ENCODE results near the gene PRPH. TPM values are rescaled to one million over a fixed set of nuclear protein-coding genes. Genes with fewer than 3 reads are reported as not detected.

PRPH gene
- total and polyA plus RNA-seq, 9 of the 15 experiments (the other 6 are each of a cell fraction or from before 2014, with no cell fraction given), result 0.27 to 1.9 (median 1.3) TPM; not detected in 1

GRCh38 chr12:49341777-49342065 lies 46.8 kb downstream of the PRPH start (continued):
- TF ChIP-seq HMBOX1 (IDR thresholded peaks at IDR 0.05), result no peak

DNA sequence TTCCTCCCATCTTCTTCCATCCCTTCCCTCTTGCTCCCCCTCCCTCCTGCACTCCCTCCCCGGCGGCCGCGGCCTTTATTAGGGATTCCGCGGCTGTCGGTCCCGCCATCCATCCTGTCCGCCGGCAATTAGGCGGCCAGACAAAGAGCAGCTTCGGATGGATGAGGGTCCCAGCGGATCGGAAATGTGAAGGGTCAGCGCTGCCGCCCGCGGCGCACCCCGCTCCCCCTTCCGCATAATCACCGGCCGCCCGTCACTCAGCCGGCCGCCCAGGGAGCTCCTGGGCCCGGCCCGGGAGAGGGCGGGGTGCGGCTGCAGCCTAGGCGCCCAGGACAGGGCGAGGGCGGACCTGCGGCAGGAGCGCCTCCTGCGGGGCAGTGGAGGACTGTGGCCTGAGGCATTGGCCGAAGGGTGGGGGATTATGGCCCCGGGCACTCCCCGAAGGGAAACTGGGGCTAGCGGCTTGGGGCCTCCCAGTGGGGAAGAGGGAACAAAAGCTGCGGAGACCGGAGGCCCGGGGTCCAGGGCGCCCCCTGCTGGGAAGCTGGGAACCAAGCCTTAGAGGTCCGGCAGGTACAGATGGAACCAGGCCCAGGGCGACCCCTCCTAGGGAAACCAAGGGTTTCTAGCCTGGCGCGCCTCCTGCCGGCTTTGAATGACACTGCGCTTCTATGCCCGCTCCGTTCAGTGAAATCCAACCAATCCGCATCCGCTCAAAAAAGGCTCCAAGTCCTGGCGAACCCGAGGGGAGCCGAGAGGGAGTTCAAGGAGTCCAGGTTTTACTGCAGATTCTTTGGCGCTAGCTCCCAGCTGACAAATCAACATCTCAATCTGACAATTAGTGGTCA lies 47.3 kb downstream of the PRPH start:
- Histone ChIP-seq H3K4me3 (peak overlapping the region; percentile 41), H3K9me1 (ENCODE audit: control insufficient read depth, insufficient read depth, low read length) (no peaks in the 10 kb centered on the region), H4K20me1 (replicated peaks; ENCODE audit: control insufficient read depth, insufficient read depth, low read length) (peaks cover 4% of the 10 kb centered on the region; the same call in 1 of the 2 replicates), H3K79me2 (ENCODE audit: control insufficient read depth, insufficient read depth, low read length) (no peaks in the 10 kb centered on the region), H2AFZ (ENCODE audit: low read depth, low read length) (peak overlapping the region; percentile 61), H3K27ac (ENCODE audit: extremely low read depth, low read depth, low read length) (no peak overlapping the region), H3K36me3 (ENCODE audit: control insufficient read depth, insufficient read depth, low read length) (no peaks in the 10 kb centered on the region), H3K9me3 (replicated peaks; ENCODE audit: control insufficient read depth, insufficient read depth, low read depth, low read length) (no peaks in the 10 kb centered on the region), H3K27me3 (ENCODE audit: control insufficient read depth in 2 of 2, insufficient read depth in 2 of 2, low read length in 2 of 2) (peaks cover 24 to 26% of the 10 kb centered on the region in 2 experiments; a peak in 4 of 5 replicates), H3K9ac (ENCODE audit: insufficient read depth in 1 of 2, low read depth in 2 of 2, low read length in 2 of 2) (peak overlapping the region; percentile 27 to 75; a peak in 3 of 4 replicates), H3K4me2 (ENCODE audit: insufficient read depth, low read length) (peak overlapping the region; percentile 75), H3K4me1 (replicated peaks in 1 of 2; ENCODE audit: control insufficient read depth in 2 of 2, insufficient read depth in 2 of 2, low read length in 2 of 2) (peaks cover 31 to 62% of the 10 kb centered on the region in 2 experiments)
- CTCF ChIA-PET (ENCODE audit: low intra/inter-chr PET ratio), result interaction anchor here (0.5 to 2.9 kb wide), 11 partner anchors 8 to 364 kb away, joined by 3 to 49 read pairs (median 6); no protein-coding TSS in a partner anchor
- POLR2A ChIA-PET, result interaction anchor here (0.6 to 3.1 kb wide), 13 partner anchors 11 to 986 kb away, joined by 3 to 27 read pairs (median 4); partner anchors contain the start of genes SPATS2, TROAP and TUBA1C
- intact Hi-C loops (cut with micrococcal nuclease), result loop anchor here (1.0 to 10.0 kb wide), 4 partner anchors 11 to 367 kb away; partner anchors contain the start of genes KMT2D, RHEBL1, WNT1 and WNT10B
- DNase-seq (ENCODE audit: extremely low read depth in 1 of 4, low spot score in 3 of 4), result peak; percentile 94 to 96 (median 94)
- 4% methylated on average over 49 of the region's 58 CpGs for WGBS (ENCODE audit: insufficient coverage, low coverage, missing lambda C conversion rate)
- BruUV-seq (replicated peaks), result no TSS peak
- peak; percentile 87 for ATAC-seq
- in situ Hi-C loops (cut with MboI), result no loop called here
- FAIRE-seq, result peak; percentile 93
- TF ChIP-seq, protein P1, sequence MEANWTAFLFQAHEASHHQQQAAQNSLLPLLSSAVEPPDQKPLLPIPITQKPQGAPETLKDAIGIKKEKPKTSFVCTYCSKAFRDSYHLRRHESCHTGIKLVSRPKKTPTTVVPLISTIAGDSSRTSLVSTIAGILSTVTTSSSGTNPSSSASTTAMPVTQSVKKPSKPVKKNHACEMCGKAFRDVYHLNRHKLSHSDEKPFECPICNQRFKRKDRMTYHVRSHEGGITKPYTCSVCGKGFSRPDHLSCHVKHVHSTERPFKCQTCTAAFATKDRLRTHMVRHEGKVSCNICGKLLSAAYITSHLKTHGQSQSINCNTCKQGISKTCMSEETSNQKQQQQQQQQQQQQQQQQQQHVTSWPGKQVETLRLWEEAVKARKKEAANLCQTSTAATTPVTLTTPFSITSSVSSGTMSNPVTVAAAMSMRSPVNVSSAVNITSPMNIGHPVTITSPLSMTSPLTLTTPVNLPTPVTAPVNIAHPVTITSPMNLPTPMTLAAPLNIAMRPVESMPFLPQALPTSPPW (CRISPR knock-in tag; IDR thresholded peaks at IDR 0.05), result peak; percentile 71
- TF ChIP-seq, protein P2, sequence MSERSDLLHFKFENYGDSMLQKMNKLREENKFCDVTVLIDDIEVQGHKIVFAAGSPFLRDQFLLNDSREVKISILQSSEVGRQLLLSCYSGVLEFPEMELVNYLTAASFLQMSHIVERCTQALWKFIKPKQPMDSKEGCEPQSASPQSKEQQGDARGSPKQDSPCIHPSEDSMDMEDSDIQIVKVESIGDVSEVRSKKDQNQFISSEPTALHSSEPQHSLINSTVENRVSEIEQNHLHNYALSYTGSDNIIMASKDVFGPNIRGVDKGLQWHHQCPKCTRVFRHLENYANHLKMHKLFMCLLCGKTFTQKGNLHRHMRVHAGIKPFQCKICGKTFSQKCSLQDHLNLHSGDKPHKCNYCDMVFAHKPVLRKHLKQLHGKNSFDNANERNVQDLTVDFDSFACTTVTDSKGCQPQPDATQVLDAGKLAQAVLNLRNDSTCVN (CRISPR knock-in tag; IDR thresholded peaks at IDR 0.05), result no peak
- TF ChIP-seq ARNT (IDR thresholded peaks at IDR 0.05) (no peak), MBD1 (CRISPR knock-in tag; IDR thresholded peaks at IDR 0.05) (no peak), BDP1 (IDR thresholded peaks at IDR 0.05; ENCODE audit: insufficient read depth, insufficient read length) (no peak), ARID2 (IDR thresholded peaks at IDR 0.05) (no peak), MITF (IDR thresholded peaks at IDR 0.05) (no peak)
- TF ChIP-seq, protein P3, sequence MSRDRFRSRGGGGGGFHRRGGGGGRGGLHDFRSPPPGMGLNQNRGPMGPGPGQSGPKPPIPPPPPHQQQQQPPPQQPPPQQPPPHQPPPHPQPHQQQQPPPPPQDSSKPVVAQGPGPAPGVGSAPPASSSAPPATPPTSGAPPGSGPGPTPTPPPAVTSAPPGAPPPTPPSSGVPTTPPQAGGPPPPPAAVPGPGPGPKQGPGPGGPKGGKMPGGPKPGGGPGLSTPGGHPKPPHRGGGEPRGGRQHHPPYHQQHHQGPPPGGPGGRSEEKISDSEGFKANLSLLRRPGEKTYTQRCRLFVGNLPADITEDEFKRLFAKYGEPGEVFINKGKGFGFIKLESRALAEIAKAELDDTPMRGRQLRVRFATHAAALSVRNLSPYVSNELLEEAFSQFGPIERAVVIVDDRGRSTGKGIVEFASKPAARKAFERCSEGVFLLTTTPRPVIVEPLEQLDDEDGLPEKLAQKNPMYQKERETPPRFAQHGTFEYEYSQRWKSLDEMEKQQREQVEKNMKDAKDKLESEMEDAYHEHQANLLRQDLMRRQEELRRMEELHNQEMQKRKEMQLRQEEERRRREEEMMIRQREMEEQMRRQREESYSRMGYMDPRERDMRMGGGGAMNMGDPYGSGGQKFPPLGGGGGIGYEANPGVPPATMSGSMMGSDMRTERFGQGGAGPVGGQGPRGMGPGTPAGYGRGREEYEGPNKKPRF (IDR thresholded peaks at IDR 0.05; ENCODE audit: low read depth, low read length), result no peak

All from K562 (cell line).